ENCODE data around the gene CEP104. TPM values are rescaled to one million over a fixed set of nuclear protein-coding genes. Genes with fewer than 3 reads are reported as not detected.
A peak's percentile ranks its signal among the peaks of the same experiment; 100 is the strongest.

The CEP104 gene
- total RNA-seq, 1 donor from 2014 or later: 40.3 TPM

GRCh38 chr1:3772715-3773571 is 84.1 kb downstream of the CEP104 start, which contains the start of gene SMIM1:
Gene SMIM1 (plus strand): TSS chr1:3772749. CDS start chr1:3775374, 2,625 bp downstream.
- DNase-seq (ENCODE audit: low spot score): no peak
- no peak for TF ChIP-seq CTCF (IDR thresholded peaks at IDR 0.05; ENCODE audit: unreplicated experiment)
- Mint-ChIP-seq H3K4me3 (ENCODE audit: unreplicated experiment) (no peak within 1 kb of the TSS), H3K27me3 (ENCODE audit: unreplicated experiment) (peaks cover 3% of the 10 kb centered on the region), H3K36me3 (ENCODE audit: low read depth, unreplicated experiment) (no peaks in the 10 kb centered on the region), H3K9me3 (ENCODE audit: unreplicated experiment) (no peaks in the 10 kb centered on the region), H3K4me1 (ENCODE audit: unreplicated experiment) (no peaks in the 10 kb centered on the region), H3K27ac (ENCODE audit: unreplicated experiment) (no peak within 1 kb of the TSS)

DNA sequence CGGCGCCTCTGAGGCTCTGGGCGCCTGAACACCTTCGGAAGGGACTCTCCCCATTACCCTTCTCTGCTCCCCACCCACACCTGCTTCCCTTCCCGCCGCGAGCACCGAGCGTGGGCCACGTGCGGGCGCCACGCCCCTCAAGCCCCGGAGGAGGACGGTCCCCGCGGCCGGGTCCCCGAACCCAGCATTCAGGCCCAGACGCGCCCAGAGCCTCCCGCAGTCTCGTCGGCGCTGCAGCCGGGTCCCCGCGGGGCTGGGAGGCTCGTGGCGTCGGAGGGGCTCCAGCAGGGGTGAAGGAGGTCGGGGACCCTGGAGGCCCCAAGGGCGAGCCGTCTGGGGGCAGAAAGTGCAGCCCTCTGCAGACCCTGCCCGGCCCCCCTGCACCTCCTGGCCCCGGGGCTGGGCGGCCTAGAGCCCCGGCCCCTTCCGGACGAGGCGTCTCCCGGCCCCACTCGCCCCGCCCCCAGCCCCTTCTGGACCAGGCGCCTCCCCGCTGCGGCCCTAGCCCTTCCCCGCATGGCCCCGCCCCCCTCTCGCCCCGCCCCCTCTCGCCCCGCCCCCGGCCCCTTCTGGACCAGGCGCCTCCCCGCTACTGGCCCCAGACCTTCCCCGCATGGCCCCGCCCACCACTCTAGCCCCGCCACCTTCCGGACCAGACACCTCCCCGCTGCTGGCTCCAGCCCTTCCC is 84.8 kb downstream of the CEP104 start:
- Mint-ChIP-seq H3K27ac (ENCODE audit: unreplicated experiment) (no peak overlapping the region), H3K9me3 (ENCODE audit: unreplicated experiment) (no peaks in the 10 kb centered on the region), H3K4me3 (ENCODE audit: unreplicated experiment) (no peak overlapping the region), H3K36me3 (ENCODE audit: low read depth, unreplicated experiment) (no peaks in the 10 kb centered on the region), H3K4me1 (ENCODE audit: unreplicated experiment) (no peaks in the 10 kb centered on the region), H3K27me3 (ENCODE audit: unreplicated experiment) (peaks cover 3% of the 10 kb centered on the region)
- TF ChIP-seq CTCF (IDR thresholded peaks at IDR 0.05; ENCODE audit: unreplicated experiment): no peak
- peak; percentile 88 for DNase-seq (ENCODE audit: low spot score)

GRCh38 chr1:3771108-3772026 is 85.6 kb downstream of the CEP104 start:
- no peak for TF ChIP-seq CTCF (IDR thresholded peaks at IDR 0.05; ENCODE audit: unreplicated experiment)

DNA sequence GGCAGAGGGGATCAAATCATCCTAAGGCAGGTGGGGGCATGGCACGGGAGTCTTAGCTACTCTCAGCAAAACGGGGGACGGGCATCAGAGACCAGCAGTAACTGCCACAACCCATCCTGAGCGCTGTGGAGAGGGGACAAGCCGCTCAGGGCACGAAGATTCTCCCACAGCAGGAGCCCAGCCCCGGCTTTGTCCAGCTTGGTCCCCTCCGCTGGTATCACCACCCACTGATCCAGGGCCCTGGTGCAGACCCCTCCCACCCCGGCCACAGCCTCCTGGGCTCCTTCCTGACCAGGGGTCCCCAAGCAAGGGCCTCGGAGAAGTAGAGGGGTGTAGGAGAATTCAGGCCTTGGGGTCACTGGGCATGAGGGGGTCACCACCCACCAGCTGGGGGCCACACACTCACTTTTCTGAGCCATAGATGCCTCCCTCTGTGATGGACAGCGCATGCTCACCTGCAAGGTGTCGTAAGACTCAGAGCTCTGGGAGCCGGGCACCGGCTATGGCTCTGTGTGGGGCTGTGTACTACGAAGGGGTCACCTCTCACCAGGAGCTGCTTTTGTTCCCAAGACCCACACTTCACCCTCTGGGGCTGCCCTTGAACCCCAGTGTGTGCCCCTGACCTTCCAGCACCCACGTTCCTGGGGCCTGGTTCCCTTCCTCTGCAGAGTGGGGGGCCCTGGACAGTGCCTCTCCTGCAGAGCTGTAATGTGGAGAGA is 86.8 kb downstream of the CEP104 start:
- no peak for DNase-seq (ENCODE audit: low spot score)
- Mint-ChIP-seq H3K4me3 (ENCODE audit: unreplicated experiment) (no peak overlapping the region), H3K27ac (ENCODE audit: unreplicated experiment) (no peak overlapping the region), H3K9me3 (ENCODE audit: unreplicated experiment) (no peaks in the 10 kb centered on the region), H3K4me1 (ENCODE audit: unreplicated experiment) (no peaks in the 10 kb centered on the region), H3K36me3 (ENCODE audit: low read depth, unreplicated experiment) (no peaks in the 10 kb centered on the region), H3K27me3 (ENCODE audit: unreplicated experiment) (no peaks in the 10 kb centered on the region)
- no peak for TF ChIP-seq CTCF (IDR thresholded peaks at IDR 0.05; ENCODE audit: unreplicated experiment)

More at GRCh38 chr1:3771108-3772026, 85.6 kb downstream of the CEP104 start:
- no peak overlapping the region for H3K4me3 Mint-ChIP-seq (ENCODE audit: unreplicated experiment)
- peaks cover 1% of the 10 kb centered on the region for H3K27me3 Mint-ChIP-seq (ENCODE audit: unreplicated experiment)
- no peaks in the 10 kb centered on the region for H3K36me3 Mint-ChIP-seq (ENCODE audit: low read depth, unreplicated experiment)
- no peaks in the 10 kb centered on the region for H3K9me3 Mint-ChIP-seq (ENCODE audit: unreplicated experiment)
- DNase-seq (ENCODE audit: low spot score): no peak
- no peaks in the 10 kb centered on the region for H3K4me1 Mint-ChIP-seq (ENCODE audit: unreplicated experiment)
- no peak overlapping the region for H3K27ac Mint-ChIP-seq (ENCODE audit: unreplicated experiment)

Data from endothelial cell (in vitro differentiated cells).